ENCODE data around the gene HABP2. TPM values are rescaled to one million over a fixed set of nuclear protein-coding genes. Genes with fewer than 3 reads are reported as not detected.

HABP2 gene
- total RNA-seq, 1 donor from 2014 or later: 0.77 TPM

DNA sequence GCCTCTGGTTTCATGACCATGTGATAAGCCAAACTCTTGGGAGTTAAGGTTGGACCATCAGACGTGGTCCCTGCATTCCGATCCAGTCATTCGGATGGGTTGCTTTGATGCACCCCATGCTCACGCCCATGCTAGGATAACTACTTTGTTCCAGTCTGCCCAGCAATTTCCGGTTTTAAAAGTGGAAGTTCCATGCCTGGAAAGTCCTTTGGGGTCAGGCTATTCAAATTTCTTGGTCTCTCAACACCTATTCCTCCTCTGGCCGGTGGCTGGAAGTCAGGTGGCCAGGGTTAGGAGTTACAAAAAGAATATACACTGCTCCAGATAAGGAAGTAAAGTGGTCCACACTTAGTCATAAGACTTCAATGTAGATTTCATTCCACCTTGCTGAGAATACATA, 37.7 kb upstream of the HABP2 start:
- Histone ChIP-seq H3K36me3 (no peaks in the 10 kb centered on the region), H3K4me3 (no peak overlapping the region), H3K27ac (no peak overlapping the region), H3K4me1 (no peaks in the 10 kb centered on the region), H3K27me3 (ENCODE audit: low read depth) (no peaks in the 10 kb centered on the region), H3K9me3 (peaks cover 7% of the 10 kb centered on the region)
- TF ChIP-seq, protein P1, sequence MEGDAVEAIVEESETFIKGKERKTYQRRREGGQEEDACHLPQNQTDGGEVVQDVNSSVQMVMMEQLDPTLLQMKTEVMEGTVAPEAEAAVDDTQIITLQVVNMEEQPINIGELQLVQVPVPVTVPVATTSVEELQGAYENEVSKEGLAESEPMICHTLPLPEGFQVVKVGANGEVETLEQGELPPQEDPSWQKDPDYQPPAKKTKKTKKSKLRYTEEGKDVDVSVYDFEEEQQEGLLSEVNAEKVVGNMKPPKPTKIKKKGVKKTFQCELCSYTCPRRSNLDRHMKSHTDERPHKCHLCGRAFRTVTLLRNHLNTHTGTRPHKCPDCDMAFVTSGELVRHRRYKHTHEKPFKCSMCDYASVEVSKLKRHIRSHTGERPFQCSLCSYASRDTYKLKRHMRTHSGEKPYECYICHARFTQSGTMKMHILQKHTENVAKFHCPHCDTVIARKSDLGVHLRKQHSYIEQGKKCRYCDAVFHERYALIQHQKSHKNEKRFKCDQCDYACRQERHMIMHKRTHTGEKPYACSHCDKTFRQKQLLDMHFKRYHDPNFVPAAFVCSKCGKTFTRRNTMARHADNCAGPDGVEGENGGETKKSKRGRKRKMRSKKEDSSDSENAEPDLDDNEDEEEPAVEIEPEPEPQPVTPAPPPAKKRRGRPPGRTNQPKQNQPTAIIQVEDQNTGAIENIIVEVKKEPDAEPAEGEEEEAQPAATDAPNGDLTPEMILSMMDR (IDR thresholded peaks at IDR 0.05): no peak
- ATAC-seq: no peak
- DNase-seq: no peak
- intact Hi-C loops (cut with DNase I): no loop called here

DNA sequence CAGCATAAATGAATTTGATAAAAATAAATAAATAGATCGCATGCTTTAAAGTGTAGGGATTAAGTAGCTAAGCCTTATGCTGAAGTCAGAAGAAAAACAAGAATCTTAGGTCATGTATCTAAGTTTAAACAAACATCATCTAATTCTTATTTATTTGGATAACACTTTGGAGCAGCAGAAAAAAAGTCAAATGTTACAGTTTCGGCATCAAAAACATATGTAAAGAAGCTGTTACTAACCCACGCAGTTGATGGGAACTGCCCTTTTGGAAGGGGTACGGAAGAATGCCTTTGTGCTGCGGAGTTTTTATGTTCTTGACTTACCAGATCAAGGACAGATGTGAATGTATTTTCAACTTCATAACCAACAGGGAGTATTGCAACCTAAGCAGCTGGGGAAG, 37.3 kb upstream of the HABP2 start:
- Histone ChIP-seq H3K9me3 (peaks cover 7% of the 10 kb centered on the region), H3K4me1 (no peaks in the 10 kb centered on the region), H3K36me3 (no peaks in the 10 kb centered on the region), H3K4me3 (no peak overlapping the region), H3K27ac (no peak overlapping the region), H3K27me3 (ENCODE audit: low read depth) (no peaks in the 10 kb centered on the region)
- TF ChIP-seq, protein P1 (IDR thresholded peaks at IDR 0.05): no peak
- intact Hi-C loops (cut with DNase I): no loop called here
- no peak for DNase-seq
- no peak for ATAC-seq

DNA sequence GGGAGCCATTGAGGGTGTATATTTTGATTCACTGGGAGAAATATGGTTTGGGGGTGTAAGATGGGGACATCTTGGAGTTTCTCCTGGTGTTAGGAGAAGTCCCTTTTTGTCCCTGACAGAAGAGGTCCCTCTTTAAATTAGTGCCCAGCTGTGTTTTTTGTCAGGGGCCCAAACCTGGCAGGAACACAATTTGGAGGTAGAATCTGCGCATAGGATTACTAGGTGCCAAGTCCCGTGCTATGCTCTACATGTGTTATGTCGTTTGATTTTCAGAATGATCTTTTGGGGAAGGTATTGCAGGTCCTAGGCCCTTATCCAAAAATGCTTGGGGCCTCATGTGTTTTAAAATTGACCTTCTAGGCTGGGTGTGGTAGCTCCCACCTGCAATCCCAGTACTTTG, 36.8 kb upstream of the HABP2 start:
- Histone ChIP-seq H3K4me1 (no peaks in the 10 kb centered on the region), H3K9me3 (peaks cover 7% of the 10 kb centered on the region), H3K27ac (no peak overlapping the region), H3K4me3 (no peak overlapping the region), H3K36me3 (no peaks in the 10 kb centered on the region), H3K27me3 (ENCODE audit: low read depth) (no peaks in the 10 kb centered on the region)
- intact Hi-C loops (cut with DNase I): no loop called here
- TF ChIP-seq, protein P1 (IDR thresholded peaks at IDR 0.05): no peak
- no peak for DNase-seq
- no peak for ATAC-seq

DNA sequence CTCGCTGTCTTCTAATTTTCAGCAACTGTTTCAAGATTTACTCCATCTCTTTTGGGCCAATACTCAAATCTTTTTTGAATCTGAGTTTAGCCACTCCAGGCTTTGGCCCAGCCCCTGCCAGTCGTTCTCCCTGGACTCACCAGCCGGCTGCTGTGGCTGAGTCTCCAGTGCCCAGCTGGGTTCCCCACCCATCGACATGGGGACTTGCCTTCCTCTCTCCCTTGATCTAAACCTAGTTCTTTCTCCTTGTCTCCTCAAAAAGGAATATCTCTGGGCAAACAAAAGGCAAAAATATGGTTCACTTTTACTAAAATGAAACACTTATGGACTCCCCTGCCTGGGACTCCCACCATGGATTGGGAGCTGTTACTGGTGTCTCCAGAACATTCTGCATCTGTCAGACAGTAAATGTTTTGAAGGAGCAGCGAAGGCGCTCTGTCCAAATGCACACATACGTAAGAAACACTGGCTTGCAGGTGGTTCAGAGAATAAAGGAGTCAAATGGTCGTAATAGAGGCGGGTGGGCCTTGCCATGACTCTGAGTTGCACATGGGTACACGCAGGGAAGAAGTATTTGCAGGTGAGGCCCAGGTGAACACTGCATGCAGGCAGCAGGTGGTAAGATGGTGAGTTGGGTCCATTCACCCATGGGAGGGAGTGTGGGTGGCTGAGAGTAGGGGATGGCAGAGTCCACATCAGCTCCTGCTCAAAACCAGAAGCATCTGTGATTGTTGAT, 35.5 kb upstream of the HABP2 start:
- intact Hi-C loops (cut with DNase I): no loop called here
- H3K4me3 ChIP-seq: no peak overlapping the region
- TF ChIP-seq, protein P1 (IDR thresholded peaks at IDR 0.05): no peak
- DNase-seq (no peak), ATAC-seq (no peak)
- no peaks in the 10 kb centered on the region for H3K36me3 ChIP-seq
- no peaks in the 10 kb centered on the region for H3K4me1 ChIP-seq
- H3K9me3 ChIP-seq: no peaks in the 10 kb centered on the region
- no peaks in the 10 kb centered on the region for H3K27me3 ChIP-seq (ENCODE audit: low read depth)
- no peak overlapping the region for H3K27ac ChIP-seq

DNA sequence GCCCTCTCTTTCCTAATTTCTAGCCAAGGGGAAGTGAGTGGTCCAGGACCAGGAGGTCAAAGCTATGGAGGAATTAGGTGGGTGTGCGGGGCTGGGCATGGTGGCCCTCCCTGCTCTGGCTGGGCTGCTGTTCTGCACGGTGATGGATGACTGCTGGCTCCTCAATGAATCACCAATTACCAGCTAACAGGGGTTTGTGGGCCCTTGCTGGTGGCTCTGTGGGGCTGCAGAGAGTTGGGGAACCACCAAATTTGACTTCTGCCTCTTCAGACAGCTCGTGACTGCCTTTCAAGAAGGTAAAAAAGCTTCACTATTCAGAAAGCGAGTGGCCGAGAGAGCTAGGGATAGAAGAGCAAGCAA, 35.0 kb upstream of the HABP2 start:
- H3K36me3 ChIP-seq: no peaks in the 10 kb centered on the region
- H3K9me3 ChIP-seq: no peaks in the 10 kb centered on the region
- TF ChIP-seq, protein P1 (IDR thresholded peaks at IDR 0.05): no peak
- no peaks in the 10 kb centered on the region for H3K27me3 ChIP-seq (ENCODE audit: low read depth)
- intact Hi-C loops (cut with DNase I): no loop called here
- DNase-seq (no peak), ATAC-seq (no peak)
- no peak overlapping the region for H3K4me3 ChIP-seq
- H3K4me1 ChIP-seq: no peaks in the 10 kb centered on the region
- no peak overlapping the region for H3K27ac ChIP-seq
